ENCODE results near the gene FOXP2.
"Not testable (repeated sequence)": the region's sequence is repeated elsewhere in the genome, so short reads cannot be mapped to it uniquely, and the experiment has no call there.

GRCh38 chr7:114580963-114581362 is 166.3 kb downstream of the FOXP2 start:
- TF ChIP-seq CTCF (IDR thresholded peaks at IDR 0.05 in 2 of 3, conservative IDR thresholded peaks at IDR 0.05 in 1 of 3; ENCODE audit: control insufficient read depth in 2 of 3, extremely low read depth in 1 of 3, insufficient read depth in 1 of 3, low read depth in 3 of 3, low read length in 3 of 3); ZZZ3 (IDR thresholded peaks at IDR 0.05; ENCODE audit: control insufficient read depth, insufficient read length, low read depth); RCOR1 (conservative IDR thresholded peaks at IDR 0.05; ENCODE audit: low read depth, low read length); TCF7 (IDR thresholded peaks at IDR 0.05; ENCODE audit: borderline replicate concordance); GABPA (IDR thresholded peaks at IDR 0.05; ENCODE audit: low read depth); CHD4 (IDR thresholded peaks at IDR 0.05); RAD21 (IDR thresholded peaks at IDR 0.05; ENCODE audit: insufficient read depth, low read depth, low read length); NR2C2 (IDR thresholded peaks at IDR 0.05; ENCODE audit: borderline replicate concordance, control insufficient read depth, insufficient read length, low read depth); ZSCAN29 (IDR thresholded peaks at IDR 0.05); POLR2A (IDR thresholded peaks at IDR 0.05; ENCODE audit: low read depth, low read length): not testable (repeated sequence)

Data from GM12878 (cell line).